ENCODE results near the gene PKD2L1. TPM values are rescaled to one million over a fixed set of nuclear protein-coding genes. Genes with fewer than 3 reads are reported as not detected.

Gene PKD2L1
- total and polyA plus RNA-seq, 2 of the 8 experiments (the other 6 are each of a cell fraction or from before 2014, with no cell fraction given): 0.20 to 0.33 TPM

DNA sequence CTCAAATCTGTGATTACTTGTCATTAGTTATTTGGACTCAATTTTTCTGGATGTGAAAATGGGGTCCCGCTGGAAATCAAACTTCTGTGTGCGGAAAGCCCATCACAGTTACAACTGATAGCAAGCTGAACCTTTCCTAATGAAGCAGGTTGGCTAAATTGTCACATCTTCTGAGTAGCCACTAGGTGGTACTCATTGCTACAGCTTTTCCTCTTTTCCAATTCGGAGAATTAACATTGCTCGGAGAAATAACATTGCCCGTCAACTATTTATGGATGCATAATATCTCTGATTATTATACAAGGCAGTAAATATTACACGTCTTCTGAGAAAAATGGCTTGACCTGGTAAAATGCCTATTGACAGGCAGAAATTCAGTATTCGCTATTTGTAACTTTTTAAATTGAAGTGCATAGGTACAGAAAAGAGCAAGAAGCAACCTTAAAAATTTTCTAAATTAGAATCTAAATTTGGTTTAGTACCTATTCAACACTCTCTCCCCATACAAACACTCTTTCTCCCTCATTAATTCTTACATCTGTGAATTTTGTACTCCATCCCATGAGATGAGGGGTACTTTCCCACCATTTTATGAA, 26.2 kb downstream of the PKD2L1 start:
- no peak overlapping the region for H2AFZ ChIP-seq (ENCODE audit: low read length)
- no peak overlapping the region for H2BK5ac ChIP-seq (ENCODE audit: low read depth, low read length)
- no peaks in the 10 kb centered on the region for H4K20me1 ChIP-seq (replicated peaks in 1 of 2; ENCODE audit: control insufficient read depth in 1 of 2, insufficient read depth in 2 of 2, low read length in 2 of 2)
- no peak overlapping the region for H3K27ac ChIP-seq (ENCODE audit: low read depth, low read length)
- no peak overlapping the region for H2BK15ac ChIP-seq (ENCODE audit: low read length)
- H3K9ac ChIP-seq (replicated peaks in 1 of 4; ENCODE audit: extremely low read depth in 1 of 4, low read depth in 3 of 4, low read length in 3 of 4): no peak overlapping the region
- no peak overlapping the region for H3K23ac ChIP-seq (ENCODE audit: insufficient read length)
- ChIA-PET POLR2A (ENCODE audit: partially characterized antibody) (interaction anchor here (0.9 kb wide), 2 partner anchors 17 to 43 kb away, joined by 3 to 5 read pairs; partner anchors contain the start of gene SCD), CTCF (ENCODE audit: partially characterized antibody) (interaction anchor here (0.6 to 2.3 kb wide), 17 partner anchors 9 to 205 kb away, joined by 3 to 12 read pairs (median 3); partner anchors contain the start of genes PKD2L1 and WNT8B)
- no peak overlapping the region for H2BK20ac ChIP-seq (ENCODE audit: low read length)
- FAIRE-seq (peak; percentile 99), DNase-seq (ENCODE audit: low read depth in 1 of 2, low spot score in 2 of 2) (no peak)
- H4K91ac ChIP-seq (replicated peaks; ENCODE audit: insufficient read length, low read length): no peak overlapping the region
- 60% methylated on average over 7 of the region's 7 CpGs; no CpG with 5 or more reads in 1 of the 2 experiments for WGBS, 2 experiments (ENCODE audit: extremely low coverage in 1 of 2, insufficient coverage in 1 of 2, insufficient read length in 1 of 2, insufficient replicate concordance in 2 of 2, low coverage in 1 of 2, low lambda C conversion rate in 2 of 2, missing lambda C conversion rate in 1 of 2)
- H2BK12ac ChIP-seq (ENCODE audit: low read depth, low read length): no peak overlapping the region
- H3K27me3 ChIP-seq (replicated peaks in 1 of 4; ENCODE audit: control insufficient read depth in 3 of 4, extremely low read depth in 1 of 4, insufficient read depth in 3 of 4, low read length in 3 of 4): no peaks in the 10 kb centered on the region
- no peak overlapping the region for H2BK120ac ChIP-seq (replicated peaks; ENCODE audit: low read depth, low read length)
- peaks cover 0 to 11% (median 2%) of the 10 kb centered on the region in 4 experiments; a peak in 4 of 7 replicates for H3K4me1 ChIP-seq (replicated peaks in 1 of 4; ENCODE audit: control insufficient read depth in 3 of 4, insufficient read depth in 4 of 4, low read length in 3 of 4)
- H3K4ac ChIP-seq (replicated peaks; ENCODE audit: insufficient read length, low read depth, low read length): no peak overlapping the region
- H2AK5ac ChIP-seq (ENCODE audit: low read depth, low read length): no peak overlapping the region
- no peaks in the 10 kb centered on the region for H3K79me2 ChIP-seq (ENCODE audit: control insufficient read depth in 1 of 2, insufficient read depth in 2 of 2, low read length in 2 of 2)
- no peak overlapping the region for H4K8ac ChIP-seq (ENCODE audit: extremely low read depth, insufficient read depth, low read length)
- no peaks in the 10 kb centered on the region; the same call in 1 of the 2 replicates for H3K23me2 ChIP-seq (ENCODE audit: low read depth, low read length)
- no peak overlapping the region for H3K56ac ChIP-seq (replicated peaks; ENCODE audit: insufficient read length, low read depth, low read length)
- no peak overlapping the region for H3K4me3 ChIP-seq (ENCODE audit: extremely low read depth in 1 of 4, insufficient read depth in 2 of 4, low read depth in 3 of 4, low read length in 4 of 4)
- H3K79me1 ChIP-seq (ENCODE audit: low read depth, low read length): no peaks in the 10 kb centered on the region
- H3K18ac ChIP-seq (ENCODE audit: extremely low read depth, low read length): no peak overlapping the region
- H4K5ac ChIP-seq (ENCODE audit: insufficient read length, low read depth, low read length): no peak overlapping the region
- H3K9me3 ChIP-seq (ENCODE audit: insufficient read depth in 2 of 2, low read depth in 1 of 2, low read length in 1 of 2): peaks cover 0 to 4% of the 10 kb centered on the region in 2 experiments; a peak in 2 of 4 replicates
- no peak overlapping the region for H3K14ac ChIP-seq (ENCODE audit: insufficient read length)
- H3K36me3 ChIP-seq (ENCODE audit: control insufficient read depth in 2 of 4, insufficient read depth in 4 of 4, low read length in 3 of 4): no peaks in the 10 kb centered on the region
- H3K4me2 ChIP-seq (ENCODE audit: insufficient read depth in 1 of 2, low read depth in 2 of 2, low read length in 2 of 2): no peak overlapping the region
- TF ChIP-seq KDM1A (IDR thresholded peaks at IDR 0.05; ENCODE audit: borderline replicate concordance, low read length) (no peak), SP1 (IDR thresholded peaks at IDR 0.05; ENCODE audit: low read depth, low read length) (no peak), KDM4A (IDR thresholded peaks at IDR 0.05; ENCODE audit: low read depth, low read length, severe bottlenecking) (no peak), SP2 (IDR thresholded peaks at IDR 0.05; ENCODE audit: low read length) (no peak)

Measured in H1 (cell line).